Left lung (tissue), 10 donors: ENCODE results near the gene IL27RA. TPM values are rescaled to one million over a fixed set of nuclear protein-coding genes. Genes with fewer than 3 reads are reported as not detected.
A peak's percentile ranks its signal among the peaks of the same experiment; 100 is the strongest.

Source experiments
- ATAC-seq: fragments of 200-7000 bp; cut with Tn5 transposase; one replicate; pipeline ENCODE4 v1.9.1; 2020; ENCODE audit warnings: moderate library complexity
- DNase-seq, 4 donors: peaks; one replicate each; pipeline ENCODE4 v3.0.0-alpha.2; 2013 to 2020
- H3K27ac ChIP-seq, 2 donors: fragments of 200-600 bp; sonication (generic) in 1 of 2; one replicate each; pipeline versions ENCODE4 v1.5.0 to v1.8.0; 2020 to 2021
- H3K27me3 ChIP-seq, 2 donors: fragments of 200-600 bp; sonication (generic) in 1 of 2; one replicate each; pipeline versions ENCODE4 v1.5.0 to v1.8.0; 2020 to 2021
- H3K36me3 ChIP-seq, 2 donors: fragments of 200-600 bp; sonication (generic) in 1 of 2; one replicate each; pipeline versions ENCODE4 v1.5.0 to v1.8.0; 2020 to 2021
- H3K4me1 ChIP-seq, 2 donors: fragments of 200-600 bp; one replicate each; pipeline ENCODE4 v1.8.0; 2021
- H3K4me3 ChIP-seq, 2 donors: fragments of 200-600 bp; sonication (generic) in 1 of 2; one replicate each; pipeline versions ENCODE4 v1.5.0 to v1.8.0; 2020 to 2021; ENCODE audit warnings: mild to moderate bottlenecking in 1 of 2
- H3K9me3 ChIP-seq, 2 donors: fragments of 200-600 bp; sonication (generic) in 1 of 2; one replicate each; pipeline versions ENCODE4 v1.5.0 to v1.8.0; 2020 to 2021
- intact Hi-C, 2 donors: fragments of 100-400 bp; cut with DNase I; formaldehyde crosslinking; loops; one replicate each; pipeline versions ENCODE4 v1.11.2 to v1.14.2; 2022
- polyA plus RNA-seq, 6 donors: library from polyadenylated mRNA; unstranded; fragments of 120-200 nt; gene quantifications; one replicate each; pipeline ENCODE4 v1.2.1, GENCODE V29; 2013; ENCODE audit not compliant: insufficient read length in 6 of 6
- total RNA-seq, 2 donors: library from RNA; stranded (reverse); fragmentation: NEBNext Ultra II Directional; extraction: Animal tissue kit (Norgen Biotek cat#: 25700); gene quantifications; one replicate each; pipeline ENCODE4 v1.2.1, GENCODE V29; 2021
- TF ChIP-seq, protein P1 (sequence below), 2 donors: fragments of 200-600 bp; sonication (generic) in 1 of 2; IDR thresholded peaks; one replicate each; pipeline versions ENCODE4 v1.5.0 to v1.8.0; 2021; ENCODE audit warnings: antibody characterized with exemption in 2 of 2
- donor health status: DM: no; HTN: yes; CAD: no.
- donor health status: DM: no; HTN: no; CAD: no.

IL27RA gene
- total and polyA plus RNA-seq, 8 donors: 6.7 to 17.4 (median 8.3) TPM

GRCh38 chr19:14003251-14004055 lies 28.1 kb upstream of the IL27RA start:
- no peaks in the 10 kb centered on the region for H3K27me3 ChIP-seq
- H3K36me3 ChIP-seq: peaks cover 0 to 10% of the 10 kb centered on the region in 2 donors
- H3K4me1 ChIP-seq: peaks cover 26 to 40% of the 10 kb centered on the region in 2 donors
- H3K9me3 ChIP-seq: peaks cover 0 to 11% of the 10 kb centered on the region in 2 donors
- intact Hi-C loops: no loop called here
- H3K4me3 ChIP-seq: no peak overlapping the region
- ATAC-seq (no peak), DNase-seq (peak in 1 of 4 donors; percentile 8)
- H3K27ac ChIP-seq: peak overlapping the region; percentile 67 to 99
- TF ChIP-seq, protein P1, sequence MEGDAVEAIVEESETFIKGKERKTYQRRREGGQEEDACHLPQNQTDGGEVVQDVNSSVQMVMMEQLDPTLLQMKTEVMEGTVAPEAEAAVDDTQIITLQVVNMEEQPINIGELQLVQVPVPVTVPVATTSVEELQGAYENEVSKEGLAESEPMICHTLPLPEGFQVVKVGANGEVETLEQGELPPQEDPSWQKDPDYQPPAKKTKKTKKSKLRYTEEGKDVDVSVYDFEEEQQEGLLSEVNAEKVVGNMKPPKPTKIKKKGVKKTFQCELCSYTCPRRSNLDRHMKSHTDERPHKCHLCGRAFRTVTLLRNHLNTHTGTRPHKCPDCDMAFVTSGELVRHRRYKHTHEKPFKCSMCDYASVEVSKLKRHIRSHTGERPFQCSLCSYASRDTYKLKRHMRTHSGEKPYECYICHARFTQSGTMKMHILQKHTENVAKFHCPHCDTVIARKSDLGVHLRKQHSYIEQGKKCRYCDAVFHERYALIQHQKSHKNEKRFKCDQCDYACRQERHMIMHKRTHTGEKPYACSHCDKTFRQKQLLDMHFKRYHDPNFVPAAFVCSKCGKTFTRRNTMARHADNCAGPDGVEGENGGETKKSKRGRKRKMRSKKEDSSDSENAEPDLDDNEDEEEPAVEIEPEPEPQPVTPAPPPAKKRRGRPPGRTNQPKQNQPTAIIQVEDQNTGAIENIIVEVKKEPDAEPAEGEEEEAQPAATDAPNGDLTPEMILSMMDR (IDR thresholded peaks at IDR 0.05): no peak

DNA sequence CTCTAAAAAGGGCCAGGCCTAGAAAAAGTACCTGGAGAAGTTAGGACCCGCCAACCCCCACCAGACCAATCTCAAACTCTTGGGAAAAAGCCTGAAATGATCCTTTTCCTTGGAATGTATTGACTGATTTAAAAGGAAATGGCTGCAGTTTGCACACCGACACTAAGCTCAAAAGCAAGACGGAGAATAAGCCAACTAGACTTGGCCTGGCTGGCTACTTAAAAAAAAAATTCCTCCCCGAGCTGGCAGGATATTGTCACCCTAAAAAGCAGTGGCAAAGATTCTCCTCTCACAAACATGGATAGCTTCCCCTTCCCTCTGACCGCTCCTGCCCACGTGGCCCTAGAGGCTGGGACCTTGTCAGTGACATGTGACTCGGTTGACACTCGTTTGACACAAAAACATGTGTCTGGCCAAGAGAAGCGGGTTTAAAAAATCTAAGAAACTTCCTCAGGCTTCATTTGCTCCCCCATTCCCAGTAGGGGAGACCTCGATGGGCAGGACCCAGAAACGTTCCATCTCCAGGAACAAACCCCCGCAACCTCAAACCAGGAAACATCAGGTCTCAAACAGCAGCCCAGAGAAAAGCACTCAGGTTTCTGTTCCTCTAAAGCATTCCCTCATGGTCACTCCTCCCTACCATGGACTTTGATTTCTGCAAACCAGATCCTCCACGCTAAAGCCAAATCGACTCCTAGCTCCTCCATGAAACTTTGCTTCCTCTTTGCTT lies 26.8 kb upstream of the IL27RA start:
- ATAC-seq: peak; percentile 7
- H3K4me3 ChIP-seq: peak overlapping the region in 1 of 2 donors; percentile 59
- intact Hi-C loops: no loop called here

GRCh38 chr19:14005349-14006084 lies 26.0 kb upstream of the IL27RA start:
- DNase-seq: peak; percentile 80 to 95 (median 94)
- intact Hi-C loops: no loop called here
- peaks cover 26 to 40% of the 10 kb centered on the region in 2 donors for H3K4me1 ChIP-seq
- H3K27me3 ChIP-seq: no peaks in the 10 kb centered on the region
- TF ChIP-seq, protein P1 (IDR thresholded peaks at IDR 0.05): no peak
- H3K36me3 ChIP-seq: peaks cover 0 to 4% of the 10 kb centered on the region in 2 donors
- H3K9me3 ChIP-seq: no peaks in the 10 kb centered on the region
- H3K4me3 ChIP-seq: peak overlapping the region; percentile 59 to 73
- peak overlapping the region; percentile 99 for H3K27ac ChIP-seq
- peak; percentile 75 for ATAC-seq

More for the DNA sequence above, 26.8 kb upstream of the IL27RA start:
- TF ChIP-seq, protein P1 (IDR thresholded peaks at IDR 0.05): no peak
- Histone ChIP-seq H3K4me1 (peaks cover 26 to 40% of the 10 kb centered on the region in 2 donors), H3K9me3 (no peaks in the 10 kb centered on the region), H3K27ac (peak overlapping the region; percentile 99), H3K27me3 (no peaks in the 10 kb centered on the region), H3K36me3 (peaks cover 0 to 6% of the 10 kb centered on the region in 2 donors)
- DNase-seq: peak; percentile 29 to 85 (median 57)

DNA sequence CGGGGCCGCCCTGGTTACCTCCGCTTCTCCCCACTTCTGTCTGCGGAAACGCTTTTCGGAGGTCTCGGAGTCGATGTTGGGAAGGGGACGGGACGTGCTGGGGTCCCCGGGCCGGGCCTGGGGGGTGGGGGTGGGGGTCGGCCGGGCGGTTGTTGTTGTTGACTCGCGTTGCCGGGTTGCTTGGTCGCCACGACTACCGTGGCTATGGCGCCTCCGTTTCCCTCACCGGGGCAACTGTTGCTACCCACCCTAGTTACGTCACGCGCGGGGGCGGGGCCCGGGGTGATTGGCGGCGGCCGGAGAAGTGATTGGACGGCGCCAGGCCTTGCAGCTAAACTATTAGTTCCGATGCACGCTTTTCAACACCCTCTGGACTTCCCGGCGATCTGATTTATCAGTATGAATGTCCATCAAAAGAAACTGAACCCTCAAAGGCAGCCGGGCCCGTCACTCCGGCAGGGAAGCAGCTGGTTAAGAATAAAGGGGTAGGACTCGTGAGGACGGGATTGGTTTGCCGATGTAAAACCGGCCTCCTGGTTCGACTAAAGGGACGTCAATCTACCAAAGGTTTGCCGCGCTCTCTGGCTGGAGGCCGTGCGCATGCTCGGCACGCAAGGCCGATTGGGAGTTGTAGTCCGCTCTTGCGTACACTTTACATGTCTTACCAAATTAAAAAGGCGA lies 25.3 kb upstream of the IL27RA start, which contains the start of gene RFX1:
RFX1 (minus strand) TSS at position 236 of the 681 bp plus-strand sequence. CDS start 12,477 bp downstream, outside the sequence.
- peaks cover 26 to 40% of the 10 kb centered on the region in 2 donors for H3K4me1 ChIP-seq
- DNase-seq: peak; percentile 98 to 99 (median 99)
- ATAC-seq: peak; percentile 86
- TF ChIP-seq, protein P1 (IDR thresholded peaks at IDR 0.05): no peak
- H3K4me3 ChIP-seq: peak within 1 kb of the TSS; percentile 59 to 73
- H3K9me3 ChIP-seq: no peaks in the 10 kb centered on the region
- peak within 1 kb of the TSS; percentile 99 for H3K27ac ChIP-seq
- no peaks in the 10 kb centered on the region for H3K27me3 ChIP-seq
- H3K36me3 ChIP-seq: no peaks in the 10 kb centered on the region
- intact Hi-C loops: no loop called here
